ENCODE data around the gene MAPKAPK2. TPM values are rescaled to one million over a fixed set of nuclear protein-coding genes. Genes with fewer than 3 reads are reported as not detected.

The MAPKAPK2 gene
- 14.5 and 16.3 TPM in 2 replicates for total RNA-seq (2014; rRNA removed; shearing (Covaris generic))
- 39.9 and 46.5 TPM in 2 replicates for total RNA-seq (2022)
- Bru-seq, nascent RNA, result percentile 69 among the genes with signal in this experiment
- BruChase-seq, experiment 1, labeled RNA remaining after a 6-hour chase, result percentile 73 among the genes with signal in this experiment
- BruChase-seq, experiment 2, labeled RNA remaining after a 2-hour chase, result percentile 67 among the genes with signal in this experiment
- long read RNA-seq, partial matches to known transcripts, result 0 of 2 reads
- long read RNA-seq, other reads (novel, unspliced or antisense), result 2 of 2 reads

DNA sequence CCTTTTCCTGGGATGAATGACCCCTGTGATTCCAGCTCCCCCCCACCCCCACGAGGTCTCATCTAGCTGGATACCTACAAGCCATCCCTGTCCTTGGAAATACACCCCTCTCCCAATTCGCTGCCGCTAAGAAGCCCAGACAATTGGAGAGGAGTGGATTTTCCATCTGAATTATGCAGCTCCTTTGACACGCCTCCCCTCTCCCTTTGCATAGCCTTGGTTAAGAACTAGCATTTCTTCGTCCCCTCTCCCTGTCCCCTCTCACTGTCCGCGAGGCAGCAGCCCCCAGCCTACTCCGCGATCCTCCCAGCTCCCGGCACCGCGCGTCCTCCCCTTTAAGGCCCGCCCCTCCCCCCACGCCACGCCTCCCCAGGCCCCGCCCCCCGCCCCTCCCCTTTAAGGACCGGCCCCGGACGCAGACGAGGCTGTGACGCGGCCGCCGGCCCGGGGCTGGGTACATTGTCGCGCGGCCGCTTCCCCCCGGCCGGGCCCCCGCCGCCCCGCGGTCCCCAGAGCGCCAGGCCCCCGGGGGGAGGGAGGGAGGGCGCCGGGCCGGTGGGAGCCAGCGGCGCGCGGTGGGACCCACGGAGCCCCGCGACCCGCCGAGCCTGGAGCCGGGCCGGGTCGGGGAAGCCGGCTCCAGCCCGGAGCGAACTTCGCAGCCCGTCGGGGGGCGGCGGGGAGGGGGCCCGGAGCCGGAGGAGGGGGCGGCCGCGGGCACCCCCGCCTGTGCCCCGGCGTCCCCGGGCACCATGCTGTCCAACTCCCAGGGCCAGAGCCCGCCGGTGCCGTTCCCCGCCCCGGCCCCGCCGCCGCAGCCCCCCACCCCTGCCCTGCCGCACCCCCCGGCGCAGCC, at the start of gene MAPKAPK2:
TSS of gene MAPKAPK2 (plus strand) at position 428 of the 856 bp plus-strand sequence. CDS start at position 753, 325 bp downstream.
- TF ChIP-seq, protein P1, sequence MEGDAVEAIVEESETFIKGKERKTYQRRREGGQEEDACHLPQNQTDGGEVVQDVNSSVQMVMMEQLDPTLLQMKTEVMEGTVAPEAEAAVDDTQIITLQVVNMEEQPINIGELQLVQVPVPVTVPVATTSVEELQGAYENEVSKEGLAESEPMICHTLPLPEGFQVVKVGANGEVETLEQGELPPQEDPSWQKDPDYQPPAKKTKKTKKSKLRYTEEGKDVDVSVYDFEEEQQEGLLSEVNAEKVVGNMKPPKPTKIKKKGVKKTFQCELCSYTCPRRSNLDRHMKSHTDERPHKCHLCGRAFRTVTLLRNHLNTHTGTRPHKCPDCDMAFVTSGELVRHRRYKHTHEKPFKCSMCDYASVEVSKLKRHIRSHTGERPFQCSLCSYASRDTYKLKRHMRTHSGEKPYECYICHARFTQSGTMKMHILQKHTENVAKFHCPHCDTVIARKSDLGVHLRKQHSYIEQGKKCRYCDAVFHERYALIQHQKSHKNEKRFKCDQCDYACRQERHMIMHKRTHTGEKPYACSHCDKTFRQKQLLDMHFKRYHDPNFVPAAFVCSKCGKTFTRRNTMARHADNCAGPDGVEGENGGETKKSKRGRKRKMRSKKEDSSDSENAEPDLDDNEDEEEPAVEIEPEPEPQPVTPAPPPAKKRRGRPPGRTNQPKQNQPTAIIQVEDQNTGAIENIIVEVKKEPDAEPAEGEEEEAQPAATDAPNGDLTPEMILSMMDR (conservative IDR thresholded peaks at IDR 0.05; ENCODE audit: low read length), result no peak
- H3K27ac ChIP-seq (ENCODE audit: low read depth, low read length, poor library complexity, severe bottlenecking), result no peak within 1 kb of the TSS
- peaks cover 4% of the 10 kb centered on the region; the same call in 1 of the 2 replicates for H4K20me1 ChIP-seq (ENCODE audit: insufficient read depth, low read length)
- intact Hi-C loops (cut with micrococcal nuclease; ENCODE audit: unreplicated experiment), result loop anchor here (5.0 kb wide), 2 partner anchors 127 to 632 kb away; partner anchors contain the start of gene RHEX
- H3K9me3 ChIP-seq (ENCODE audit: low read length), result no peaks in the 10 kb centered on the region
- peak within 1 kb of the TSS; percentile 96 for H3K4me2 ChIP-seq (ENCODE audit: low read length)
- peak within 1 kb of the TSS; percentile 67; the same call in 1 of the 2 replicates for H2AFZ ChIP-seq (ENCODE audit: low read length)
- peak; percentile 87 for DNase-seq (ENCODE audit: low spot score)
- H3K4me1 ChIP-seq (ENCODE audit: insufficient read depth, low read length, poor library complexity, severe bottlenecking), result peaks cover 66% of the 10 kb centered on the region
- H3K79me2 ChIP-seq (ENCODE audit: insufficient read depth, low read depth, low read length), result no peaks in the 10 kb centered on the region
- POLR2A ChIA-PET, result interaction anchor here (0.6 to 1.7 kb wide), 6 partner anchors 11 to 55 kb away, joined by 3 to 6 read pairs (median 4); partner anchors contain the start of gene DYRK3
- no TSS peak for BruUV-seq (replicated peaks)
- no peaks in the 10 kb centered on the region for H3K36me3 ChIP-seq (ENCODE audit: insufficient read depth, low read length)
- H3K4me3 ChIP-seq (ENCODE audit: low read depth, low read length, poor library complexity, severe bottlenecking), result peak within 1 kb of the TSS; percentile 82
- CTCF ChIA-PET (ENCODE audit: unreplicated experiment), result no interaction called here
- H3K9me2 ChIP-seq (ENCODE audit: insufficient read depth, low read length), result no peaks in the 10 kb centered on the region

DNA sequence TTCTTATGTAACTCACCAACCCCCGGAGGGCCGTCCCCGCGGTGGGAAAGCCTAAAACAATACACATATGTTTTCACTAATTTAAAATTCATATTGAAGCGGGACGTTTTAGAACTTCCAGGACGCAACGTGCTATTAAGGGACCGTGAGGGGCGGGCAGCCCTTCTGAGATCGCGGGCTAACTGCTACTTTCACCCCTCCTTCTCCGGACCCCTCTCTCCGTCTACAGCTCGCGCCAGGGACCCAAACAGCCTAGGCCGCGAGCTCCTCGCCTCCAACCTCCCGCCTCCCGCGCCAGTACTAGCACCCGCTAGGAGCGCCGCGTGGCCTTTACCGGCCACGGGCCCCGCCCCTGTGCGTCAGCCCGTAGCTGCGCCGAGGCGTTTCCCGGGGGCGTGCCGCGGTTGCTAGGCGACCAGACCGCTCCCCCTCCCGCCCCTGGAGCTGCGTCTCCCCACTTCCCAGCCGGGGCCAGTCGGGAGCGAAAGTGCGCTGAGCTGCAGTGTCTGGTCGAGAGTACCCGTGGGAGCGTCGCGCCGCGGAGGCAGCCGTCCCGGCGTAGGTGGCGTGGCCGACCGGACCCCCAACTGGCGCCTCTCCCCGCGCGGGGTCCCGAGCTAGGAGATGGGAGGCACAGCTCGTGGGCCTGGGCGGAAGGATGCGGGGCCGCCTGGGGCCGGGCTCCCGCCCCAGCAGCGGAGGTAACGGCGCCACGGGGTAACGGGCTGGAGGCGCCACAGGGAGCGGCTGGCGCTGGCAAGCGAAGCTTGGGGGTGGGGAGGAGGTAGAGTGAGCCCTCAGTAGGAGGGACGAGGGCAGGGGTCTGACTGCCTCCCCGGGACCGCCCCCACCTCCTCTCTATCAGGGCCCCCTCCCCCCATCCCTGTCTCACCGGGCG, 49.4 kb upstream of the MAPKAPK2 start, which contains the start of gene DYRK3:
TSS of gene DYRK3 (plus strand) at position 457 of the 898 bp plus-strand sequence. CDS start at position 625, 168 bp downstream.
- BruUV-seq (replicated peaks), result no TSS peak
- ChIA-PET POLR2A (interaction anchor here (0.6 to 2.7 kb wide), 15 partner anchors 8 to 1741 kb away, joined by 3 to 31 read pairs (median 4); partner anchors contain the start of gene EIF2D), CTCF (ENCODE audit: unreplicated experiment) (interaction anchor here (0.6 to 4.6 kb wide), 11 partner anchors 23 to 277 kb away, joined by 3 to 72 read pairs (median 6); partner anchors contain the start of gene EIF2D)
- H3K36me3 ChIP-seq (ENCODE audit: insufficient read depth, low read length), result peaks cover 4% of the 10 kb centered on the region; the same call in 1 of the 2 replicates
- H3K4me2 ChIP-seq (ENCODE audit: low read length), result peak within 1 kb of the TSS; percentile 93
- H3K4me3 ChIP-seq (ENCODE audit: low read depth, low read length, poor library complexity, severe bottlenecking), result peak within 1 kb of the TSS; percentile 83
- TF ChIP-seq EZH2phosphoT487 (IDR thresholded peaks at IDR 0.05; ENCODE audit: borderline replicate concordance, low read depth, low read length), result no peak
- TF ChIP-seq, protein P1 (conservative IDR thresholded peaks at IDR 0.05; ENCODE audit: low read length), result no peak; the same call in 1 of the 2 replicates
- peak within 1 kb of the TSS; percentile 78 for H2AFZ ChIP-seq (ENCODE audit: low read length)
- DNase-seq (ENCODE audit: low spot score), result peak; percentile 94
- H3K27ac ChIP-seq (ENCODE audit: low read depth, low read length, poor library complexity, severe bottlenecking), result peak within 1 kb of the TSS; percentile 26
- intact Hi-C loops (cut with micrococcal nuclease; ENCODE audit: unreplicated experiment), result loop anchor here (2.0 kb wide), 1 partner anchor 91 kb away; no protein-coding TSS in a partner anchor
- H3K9me2 ChIP-seq (ENCODE audit: insufficient read depth, low read length), result no peaks in the 10 kb centered on the region
- no peaks in the 10 kb centered on the region for H3K9me3 ChIP-seq (ENCODE audit: low read length)
- H4K20me1 ChIP-seq (ENCODE audit: insufficient read depth, low read length), result no peaks in the 10 kb centered on the region; the same call in 1 of the 2 replicates
- H3K79me2 ChIP-seq (ENCODE audit: insufficient read depth, low read depth, low read length), result peaks cover 14% of the 10 kb centered on the region; the same call in 1 of the 2 replicates
- peaks cover 38% of the 10 kb centered on the region for H3K4me1 ChIP-seq (ENCODE audit: insufficient read depth, low read length, poor library complexity, severe bottlenecking)

Data from OCI-LY7 (cell line).